ENCODE measurements around the gene DEPDC5.

The DEPDC5 gene

DNA sequence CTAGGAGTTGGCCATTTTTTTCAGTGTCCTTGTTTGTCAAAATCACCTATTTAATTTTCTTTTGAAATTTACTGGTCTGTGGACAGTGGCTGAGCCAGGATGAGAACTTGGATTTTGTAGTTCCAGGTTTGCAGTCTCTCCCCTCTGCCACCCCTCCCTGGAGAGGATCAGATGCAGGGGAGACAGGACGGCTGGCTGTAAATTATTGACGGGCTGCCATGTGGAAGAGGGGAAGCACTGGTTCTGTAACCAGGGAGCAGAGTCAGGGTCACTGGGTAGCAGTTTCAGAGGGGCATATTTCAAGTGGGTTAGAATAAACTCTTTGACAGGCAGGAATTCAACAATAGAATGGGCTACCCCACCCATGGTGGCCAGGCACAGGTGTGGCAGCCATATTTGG lies 169.9 kb downstream of the DEPDC5 start:
- Histone ChIP-seq H3K36me3 (ENCODE audit: control insufficient read depth, insufficient read depth, low read length) (no peaks in the 10 kb centered on the region), H3K9me3 (ENCODE audit: control insufficient read depth, low read length) (no peaks in the 10 kb centered on the region), H3K4me3 (ENCODE audit: low read length) (no peak overlapping the region), H3K4me1 (ENCODE audit: control insufficient read depth, insufficient read depth, low read length) (no peaks in the 10 kb centered on the region), H3K27me3 (ENCODE audit: control insufficient read depth, insufficient read depth, low read length) (peaks cover 5% of the 10 kb centered on the region), H3K9ac (ENCODE audit: low read length) (no peak overlapping the region)

DNA sequence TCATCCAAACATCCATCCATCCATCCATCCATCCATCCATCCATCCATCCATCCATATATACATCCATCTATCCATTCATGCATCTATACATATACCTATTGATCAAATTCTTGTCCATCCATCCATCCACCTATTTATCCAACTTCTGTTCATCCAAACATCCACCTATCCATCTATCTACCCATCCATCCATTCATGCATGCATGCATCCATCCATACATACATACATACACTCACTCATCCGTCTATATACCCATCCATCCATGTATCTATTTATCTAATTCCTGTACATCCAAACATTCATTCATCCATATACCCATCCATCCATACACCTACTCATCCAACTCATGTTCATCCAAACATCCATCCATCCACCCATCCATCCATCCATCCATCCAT lies 171.2 kb downstream of the DEPDC5 start:
- Histone ChIP-seq H3K27me3 (ENCODE audit: control insufficient read depth, insufficient read depth, low read length) (peaks cover 5% of the 10 kb centered on the region), H3K4me1 (ENCODE audit: control insufficient read depth, insufficient read depth, low read length) (no peaks in the 10 kb centered on the region), H3K36me3 (ENCODE audit: control insufficient read depth, insufficient read depth, low read length) (no peaks in the 10 kb centered on the region), H3K4me3 (ENCODE audit: low read length) (no peak overlapping the region), H3K9ac (ENCODE audit: low read length) (no peak overlapping the region), H3K9me3 (ENCODE audit: control insufficient read depth, low read length) (no peaks in the 10 kb centered on the region)

DNA sequence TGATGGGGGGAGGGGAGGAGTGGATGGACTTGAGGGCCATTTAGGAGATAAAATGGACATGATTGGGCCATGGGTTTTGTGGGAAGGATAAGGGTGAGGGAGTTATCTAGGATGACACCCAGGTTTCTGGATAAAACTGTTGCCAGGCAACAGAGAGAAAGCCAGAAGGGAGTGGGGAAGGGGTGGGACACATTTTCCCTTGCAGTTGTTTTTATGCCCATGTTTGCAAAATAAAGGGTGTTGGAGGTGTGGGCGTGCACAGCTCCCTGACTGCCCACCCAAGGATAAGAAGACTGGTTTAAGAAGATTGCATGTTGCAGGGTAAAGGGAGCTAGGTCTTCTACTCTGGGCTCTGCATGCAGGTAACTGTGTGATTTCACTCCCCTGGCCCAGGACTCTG lies 172.2 kb downstream of the DEPDC5 start:
- H3K9ac ChIP-seq (ENCODE audit: low read length): no peak overlapping the region

DNA sequence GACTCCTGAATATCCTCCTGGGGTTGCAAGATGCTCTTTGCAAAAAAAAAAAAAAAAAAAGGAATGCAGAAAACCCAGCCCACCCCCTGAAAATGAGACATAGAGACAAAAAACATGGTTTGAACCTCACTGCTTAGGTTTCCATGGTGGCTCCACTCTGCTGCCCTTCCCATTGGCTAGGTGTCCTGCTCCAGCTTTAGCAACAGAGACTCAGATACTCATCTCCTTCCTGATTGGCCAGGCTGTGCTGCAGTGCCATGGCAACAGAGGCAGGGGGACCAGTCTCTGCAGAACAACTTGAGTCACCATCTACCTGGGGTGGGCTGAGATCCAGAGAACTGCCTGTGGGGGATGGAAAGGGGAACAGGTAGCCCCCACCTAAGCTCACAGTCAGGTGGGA lies 173.2 kb downstream of the DEPDC5 start:
- no peak overlapping the region for H3K9ac ChIP-seq (ENCODE audit: low read length)
- H3K4me1 ChIP-seq (ENCODE audit: control insufficient read depth, insufficient read depth, low read length): no peaks in the 10 kb centered on the region
- H3K4me3 ChIP-seq (ENCODE audit: low read length): no peak overlapping the region
- H3K36me3 ChIP-seq (ENCODE audit: control insufficient read depth, insufficient read depth, low read length): no peaks in the 10 kb centered on the region
- H3K27me3 ChIP-seq (ENCODE audit: control insufficient read depth, insufficient read depth, low read length): peaks cover 5% of the 10 kb centered on the region
- no peaks in the 10 kb centered on the region for H3K9me3 ChIP-seq (ENCODE audit: control insufficient read depth, low read length)

More for the DNA sequence above, 172.2 kb downstream of the DEPDC5 start:
- Histone ChIP-seq H3K27me3 (ENCODE audit: control insufficient read depth, insufficient read depth, low read length) (peaks cover 5% of the 10 kb centered on the region), H3K4me1 (ENCODE audit: control insufficient read depth, insufficient read depth, low read length) (no peaks in the 10 kb centered on the region), H3K9me3 (ENCODE audit: control insufficient read depth, low read length) (no peaks in the 10 kb centered on the region), H3K4me3 (ENCODE audit: low read length) (no peak overlapping the region), H3K36me3 (ENCODE audit: control insufficient read depth, insufficient read depth, low read length) (no peaks in the 10 kb centered on the region)

DNA sequence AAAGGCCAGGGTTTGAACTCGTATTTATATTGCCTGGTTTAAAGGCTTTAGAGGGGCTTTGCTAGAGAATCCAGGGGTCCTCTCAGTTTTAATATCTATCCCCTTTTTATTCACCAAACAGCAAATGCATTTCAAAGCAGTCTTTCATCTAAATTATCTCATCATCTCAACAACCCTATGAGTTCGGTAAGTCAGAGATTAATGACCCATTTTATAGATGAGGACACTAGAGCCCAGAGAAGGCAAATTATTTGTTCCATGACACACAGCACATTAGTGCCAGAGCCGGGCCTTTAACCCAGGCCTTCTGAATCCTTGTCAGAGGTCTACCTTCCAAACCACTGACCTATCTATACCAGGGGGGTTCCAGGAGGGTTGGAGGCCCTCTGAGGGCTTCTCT lies 173.7 kb downstream of the DEPDC5 start:
- Histone ChIP-seq H3K27me3 (ENCODE audit: control insufficient read depth, insufficient read depth, low read length) (peaks cover 5% of the 10 kb centered on the region), H3K9me3 (ENCODE audit: control insufficient read depth, low read length) (no peaks in the 10 kb centered on the region), H3K36me3 (ENCODE audit: control insufficient read depth, insufficient read depth, low read length) (no peaks in the 10 kb centered on the region), H3K9ac (ENCODE audit: low read length) (no peak overlapping the region), H3K4me1 (ENCODE audit: control insufficient read depth, insufficient read depth, low read length) (no peaks in the 10 kb centered on the region), H3K4me3 (ENCODE audit: low read length) (no peak overlapping the region)

- H3K27me3 ChIP-seq (ENCODE audit: control insufficient read depth, insufficient read depth, low read length): peaks cover 5% of the 10 kb centered on the region
- H3K4me3 ChIP-seq (ENCODE audit: low read length): no peak overlapping the region
- no peaks in the 10 kb centered on the region for H3K9me3 ChIP-seq (ENCODE audit: control insufficient read depth, low read length)
- no peaks in the 10 kb centered on the region for H3K4me1 ChIP-seq (ENCODE audit: control insufficient read depth, insufficient read depth, low read length)
- H3K9ac ChIP-seq (ENCODE audit: low read length): no peak overlapping the region
- H3K36me3 ChIP-seq (ENCODE audit: control insufficient read depth, insufficient read depth, low read length): no peaks in the 10 kb centered on the region
Observed at GRCh38 chr22:31929167-31929930, 175.5 kb downstream of the DEPDC5 start.

DNA sequence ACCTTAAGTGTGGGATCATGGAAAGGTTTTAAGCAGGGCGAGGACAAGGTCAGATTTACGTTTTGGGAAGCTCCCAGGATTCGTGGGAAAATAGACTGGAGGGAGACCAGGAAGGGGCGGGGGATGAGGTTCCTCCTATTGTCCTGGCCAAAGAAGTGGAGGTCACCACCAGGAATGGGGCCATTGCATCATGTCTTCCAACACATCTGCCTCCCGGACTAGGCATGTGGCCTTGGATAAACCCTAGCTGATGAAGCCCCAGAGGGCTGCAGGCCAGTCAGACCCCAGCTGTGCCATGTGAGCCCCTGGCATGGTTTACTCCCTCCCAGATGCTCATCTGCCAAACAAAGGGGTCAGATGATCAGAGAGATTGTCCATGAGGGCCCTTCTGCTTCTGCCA lies 179.0 kb downstream of the DEPDC5 start:
- H3K36me3 ChIP-seq (ENCODE audit: control insufficient read depth, insufficient read depth, low read length): no peaks in the 10 kb centered on the region
- no peak overlapping the region for H3K4me3 ChIP-seq (ENCODE audit: low read length)
- no peak overlapping the region for H3K9ac ChIP-seq (ENCODE audit: low read length)
- H3K4me1 ChIP-seq (ENCODE audit: control insufficient read depth, insufficient read depth, low read length): no peaks in the 10 kb centered on the region
- peaks cover under 1% of the 10 kb centered on the region for H3K27me3 ChIP-seq (ENCODE audit: control insufficient read depth, insufficient read depth, low read length)
- no peaks in the 10 kb centered on the region for H3K9me3 ChIP-seq (ENCODE audit: control insufficient read depth, low read length)

GRCh38 chr22:31933406-31933805 lies 179.6 kb downstream of the DEPDC5 start:
- Histone ChIP-seq H3K9ac (ENCODE audit: low read length) (no peak overlapping the region), H3K9me3 (ENCODE audit: control insufficient read depth, low read length) (no peaks in the 10 kb centered on the region), H3K36me3 (ENCODE audit: control insufficient read depth, insufficient read depth, low read length) (no peaks in the 10 kb centered on the region), H3K4me1 (ENCODE audit: control insufficient read depth, insufficient read depth, low read length) (no peaks in the 10 kb centered on the region), H3K4me3 (ENCODE audit: low read length) (no peak overlapping the region), H3K27me3 (ENCODE audit: control insufficient read depth, insufficient read depth, low read length) (no peaks in the 10 kb centered on the region)

DNA sequence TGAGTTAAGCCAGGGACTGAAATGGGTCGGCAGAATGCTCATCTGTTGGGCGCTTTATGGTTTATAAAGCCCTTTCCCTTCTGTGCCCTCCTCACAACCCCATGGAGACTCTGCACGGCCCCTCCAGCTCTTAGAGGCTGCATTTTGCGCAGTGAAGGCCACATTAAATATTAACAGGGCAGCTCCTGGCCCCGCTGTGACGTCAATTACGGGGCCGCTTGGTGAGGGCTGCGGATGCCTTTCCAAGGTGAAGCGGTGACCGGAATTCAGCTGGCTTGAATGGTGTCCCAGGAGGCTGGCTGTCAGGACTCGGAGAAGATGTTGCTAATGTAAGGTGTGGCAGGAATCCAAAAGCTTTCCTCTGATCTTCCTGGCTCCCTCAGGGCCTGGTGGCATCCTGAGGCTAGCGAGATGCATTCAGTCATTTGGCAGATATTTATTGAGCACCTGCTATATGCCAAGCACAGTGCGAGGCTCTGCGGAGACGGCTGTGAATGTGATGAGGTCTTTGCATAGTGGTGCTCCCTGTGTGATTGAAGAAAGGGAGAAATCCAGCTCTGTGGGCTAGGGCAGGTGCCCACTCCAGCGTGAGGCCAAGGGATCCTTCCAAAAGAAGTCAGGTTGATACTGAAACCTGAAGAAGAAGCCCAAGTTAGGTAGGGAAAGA lies 180.1 kb downstream of the DEPDC5 start:
- Histone ChIP-seq H3K9ac (ENCODE audit: low read length) (no peak overlapping the region), H3K4me3 (ENCODE audit: low read length) (no peak overlapping the region), H3K9me3 (ENCODE audit: control insufficient read depth, low read length) (no peaks in the 10 kb centered on the region), H3K27me3 (ENCODE audit: control insufficient read depth, insufficient read depth, low read length) (no peaks in the 10 kb centered on the region), H3K36me3 (ENCODE audit: control insufficient read depth, insufficient read depth, low read length) (no peaks in the 10 kb centered on the region), H3K4me1 (ENCODE audit: control insufficient read depth, insufficient read depth, low read length) (no peaks in the 10 kb centered on the region)

DNA sequence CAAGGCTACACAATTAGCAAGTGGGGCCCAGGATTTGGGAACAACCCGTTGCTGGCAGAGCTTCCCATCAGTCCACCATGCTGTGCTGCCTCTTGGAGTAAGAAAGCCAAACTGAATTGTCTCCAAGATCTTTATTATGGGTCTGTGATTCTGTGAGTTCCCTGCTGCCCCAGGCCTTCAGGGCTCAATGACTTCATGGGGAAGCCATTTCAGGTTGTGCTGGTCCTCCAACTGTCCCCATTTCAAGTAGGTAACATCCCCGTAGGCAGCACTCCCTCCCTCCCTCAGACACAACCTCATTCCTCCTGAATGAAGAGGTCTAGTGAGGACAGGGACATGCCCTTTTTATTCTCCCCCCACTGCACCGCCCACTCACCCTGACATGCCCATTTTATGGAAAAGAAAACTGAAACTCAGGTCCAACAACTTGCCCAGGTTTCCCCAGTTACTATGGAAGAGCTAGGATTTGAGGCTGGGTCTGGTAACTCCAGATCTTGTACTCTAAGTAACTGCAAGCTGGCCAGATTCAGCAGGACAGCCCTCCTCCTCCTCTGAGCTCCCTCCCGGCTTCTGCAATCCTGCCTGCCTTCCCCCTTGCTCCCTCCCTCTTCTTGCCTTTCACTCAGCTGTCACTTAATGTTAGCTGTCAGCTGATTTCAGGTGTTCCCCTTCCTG lies 182.3 kb downstream of the DEPDC5 start:
- Histone ChIP-seq H3K36me3 (ENCODE audit: control insufficient read depth, insufficient read depth, low read length) (no peaks in the 10 kb centered on the region), H3K4me3 (ENCODE audit: low read length) (no peak overlapping the region)

DNA sequence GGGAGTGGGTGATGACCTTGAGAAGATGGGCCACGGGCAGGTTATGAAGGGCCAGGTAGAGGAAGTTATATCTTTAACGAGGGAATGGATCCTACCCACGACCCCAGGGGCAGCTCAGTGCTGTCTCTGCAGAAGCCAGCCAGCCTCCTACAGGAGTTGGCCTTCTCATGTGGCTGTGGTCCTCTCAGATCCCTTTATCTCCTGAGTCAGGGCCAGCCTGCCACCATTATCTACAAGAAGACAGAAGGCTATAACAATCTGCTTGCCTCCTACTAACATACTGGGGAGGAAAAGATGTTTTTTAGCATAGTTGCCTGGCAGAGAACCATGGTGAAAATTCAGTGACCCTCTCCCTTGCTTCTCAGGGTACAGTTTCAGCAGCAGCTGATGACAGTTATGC lies 183.5 kb downstream of the DEPDC5 start:
- Histone ChIP-seq H3K4me1 (ENCODE audit: control insufficient read depth, insufficient read depth, low read length) (no peaks in the 10 kb centered on the region), H3K27me3 (ENCODE audit: control insufficient read depth, insufficient read depth, low read length) (no peaks in the 10 kb centered on the region), H3K4me3 (ENCODE audit: low read length) (no peak overlapping the region), H3K9ac (ENCODE audit: low read length) (no peak overlapping the region), H3K9me3 (ENCODE audit: control insufficient read depth, low read length) (no peaks in the 10 kb centered on the region), H3K36me3 (ENCODE audit: control insufficient read depth, insufficient read depth, low read length) (no peaks in the 10 kb centered on the region)

More for the DNA sequence above, 182.3 kb downstream of the DEPDC5 start:
- H3K27me3 ChIP-seq (ENCODE audit: control insufficient read depth, insufficient read depth, low read length): no peaks in the 10 kb centered on the region
- no peak overlapping the region for H3K9ac ChIP-seq (ENCODE audit: low read length)
- H3K4me1 ChIP-seq (ENCODE audit: control insufficient read depth, insufficient read depth, low read length): no peaks in the 10 kb centered on the region
- H3K9me3 ChIP-seq (ENCODE audit: control insufficient read depth, low read length): no peaks in the 10 kb centered on the region

DNA sequence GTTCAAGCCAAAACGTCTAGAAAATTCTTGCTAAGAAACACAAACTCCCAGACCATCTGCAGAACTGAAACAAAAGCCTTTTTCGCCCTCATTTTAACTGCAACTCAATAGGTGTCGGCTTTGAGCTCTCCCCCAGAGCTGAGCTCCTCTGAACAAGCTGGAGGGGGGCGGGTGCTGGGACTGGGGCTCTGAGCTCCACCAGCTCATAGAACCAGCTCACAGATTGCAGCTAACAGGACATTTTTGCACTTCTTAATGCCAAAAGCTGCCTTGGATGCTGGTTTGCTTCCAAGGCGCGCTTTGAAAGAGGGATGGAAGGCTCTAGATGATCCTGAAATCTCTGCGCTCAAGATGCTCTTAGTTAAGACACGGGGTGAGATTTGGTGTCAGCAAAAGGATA lies 184.5 kb downstream of the DEPDC5 start:
- no peaks in the 10 kb centered on the region for H3K9me3 ChIP-seq (ENCODE audit: control insufficient read depth, low read length)
- no peaks in the 10 kb centered on the region for H3K36me3 ChIP-seq (ENCODE audit: control insufficient read depth, insufficient read depth, low read length)
- peaks cover 2% of the 10 kb centered on the region for H3K4me1 ChIP-seq (ENCODE audit: control insufficient read depth, insufficient read depth, low read length)
- no peak overlapping the region for H3K4me3 ChIP-seq (ENCODE audit: low read length)
- no peaks in the 10 kb centered on the region for H3K27me3 ChIP-seq (ENCODE audit: control insufficient read depth, insufficient read depth, low read length)
- H3K9ac ChIP-seq (ENCODE audit: low read length): no peak overlapping the region
